Keratinocyte (primary cell): ENCODE data around the gene CNFN.

Source experiments
- EZH2 ChIP-seq: IDR thresholded peaks from one replicate; pipeline ENCODE4 v1.6.1; 2012; ENCODE audit warnings: inconsistent platforms, mild to moderate bottlenecking, low read length, moderate library complexity
- TF ChIP-seq, protein P1 (sequence below), 3 experiments: IDR thresholded peaks in 1 of 3; conservative IDR thresholded peaks in 1 of 3; optimal IDR thresholded peaks in 1 of 3; 2 replicates in 2 of 3; 3 replicates in 1 of 3; pipeline versions ENCODE3 to v1.5.1; 2011; ENCODE audit warnings: low read length in 3 of 3, mild to moderate bottlenecking in 3 of 3, moderate library complexity in 2 of 3, control low read depth in 1 of 3, inconsistent platforms in 1 of 3; ENCODE audit not compliant: insufficient read depth in 2 of 3; ENCODE audit errors: extremely low read depth in 1 of 3

DNA sequence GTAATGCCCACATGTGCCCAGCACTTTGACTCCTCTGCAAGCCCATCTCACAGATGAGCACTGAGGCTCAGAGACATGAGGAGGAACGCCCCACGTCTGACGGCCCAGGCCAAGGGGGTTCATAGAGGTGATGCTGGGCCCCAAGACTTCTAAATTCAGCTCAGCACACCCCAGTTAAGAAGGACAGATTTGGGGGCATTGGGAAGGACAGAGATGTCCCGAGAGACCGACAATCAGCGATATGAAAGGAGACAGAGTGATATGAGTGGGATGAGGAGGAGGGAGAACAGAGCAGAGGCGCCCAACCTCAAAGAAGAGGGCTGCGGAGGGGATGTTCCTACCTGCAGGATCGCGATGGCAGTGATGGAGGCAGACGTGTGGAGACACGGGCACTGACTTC, at the start of gene CNFN:
- TF ChIP-seq, protein P1, sequence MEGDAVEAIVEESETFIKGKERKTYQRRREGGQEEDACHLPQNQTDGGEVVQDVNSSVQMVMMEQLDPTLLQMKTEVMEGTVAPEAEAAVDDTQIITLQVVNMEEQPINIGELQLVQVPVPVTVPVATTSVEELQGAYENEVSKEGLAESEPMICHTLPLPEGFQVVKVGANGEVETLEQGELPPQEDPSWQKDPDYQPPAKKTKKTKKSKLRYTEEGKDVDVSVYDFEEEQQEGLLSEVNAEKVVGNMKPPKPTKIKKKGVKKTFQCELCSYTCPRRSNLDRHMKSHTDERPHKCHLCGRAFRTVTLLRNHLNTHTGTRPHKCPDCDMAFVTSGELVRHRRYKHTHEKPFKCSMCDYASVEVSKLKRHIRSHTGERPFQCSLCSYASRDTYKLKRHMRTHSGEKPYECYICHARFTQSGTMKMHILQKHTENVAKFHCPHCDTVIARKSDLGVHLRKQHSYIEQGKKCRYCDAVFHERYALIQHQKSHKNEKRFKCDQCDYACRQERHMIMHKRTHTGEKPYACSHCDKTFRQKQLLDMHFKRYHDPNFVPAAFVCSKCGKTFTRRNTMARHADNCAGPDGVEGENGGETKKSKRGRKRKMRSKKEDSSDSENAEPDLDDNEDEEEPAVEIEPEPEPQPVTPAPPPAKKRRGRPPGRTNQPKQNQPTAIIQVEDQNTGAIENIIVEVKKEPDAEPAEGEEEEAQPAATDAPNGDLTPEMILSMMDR (optimal IDR thresholded peaks at IDR 0.05 in 1 of 3, IDR thresholded peaks at IDR 0.05 in 1 of 3, conservative IDR thresholded peaks at IDR 0.05 in 1 of 3; ENCODE audit: extremely low read depth in 1 of 3, insufficient read depth in 2 of 3, low read length in 3 of 3), result no peak
- TF ChIP-seq EZH2, result peak; percentile 60
